Endothelial cell of umbilical vein (primary cell): ENCODE data around the gene CLPSL2. TPM values are rescaled to one million over a fixed set of nuclear protein-coding genes. Genes with fewer than 3 reads are reported as not detected.

Experiments
- BruUV-seq: library from RNA; stranded (reverse); fragments of 400-500 nt; replicated peaks from 2 replicates; lab custom pipeline; 2021; lab: Mats Ljungman, UMichigan
- CTCF ChIA-PET: fragments of 300-600, 350-600 bp; sonication (Branson Sonifier 250); formaldehyde crosslinking; loops from one replicate; lab custom pipeline; 2021; ENCODE audit warnings: antibody characterized with exemption, inconsistent platforms; lab: Charles Lee
- POLR2A ChIA-PET: fragments of 300-600, 350-600 bp; sonication (Branson Sonifier 250); formaldehyde crosslinking; loops from one replicate; lab custom pipeline; 2021; ENCODE audit warnings: antibody characterized with exemption, inconsistent platforms; lab: Charles Lee
- DNase-seq: peaks from one replicate; pipeline ENCODE4 v3.0.0-alpha.2; 2011; ENCODE audit warnings: low read depth, low spot score
- FAIRE-seq: peaks from 2 replicates; lab custom pipeline; 2011; peaks lifted over from hg19 to GRCh38; lab: Jason Lieb, UNC
- H2AFZ ChIP-seq: 2 replicates; pipeline ENCODE4 v1.6.0; 2012; ENCODE audit warnings: low read depth, low read length, control low read depth, inconsistent platforms
- H3K27ac ChIP-seq: 2 replicates; pipeline ENCODE4 v1.5.1; 2011; ENCODE audit warnings: low read depth, mild to moderate bottlenecking, control low read depth, low read length, moderate library complexity; ENCODE audit not compliant: insufficient read depth
- H3K27me3 ChIP-seq, 2 experiments: 2 replicates each; pipeline versions ENCODE4 v1.6.0 to v1.6.1; 2011; ENCODE audit warnings: low read length in 2 of 2, mixed read lengths in 1 of 2; ENCODE audit not compliant: control insufficient read depth in 2 of 2, insufficient read depth in 2 of 2
- H3K36me3 ChIP-seq, 2 experiments: 2 replicates in 1 of 2; 3 replicates in 1 of 2; pipeline ENCODE4 v1.5.1; 2011; ENCODE audit warnings: low read length in 2 of 2, mild to moderate bottlenecking in 1 of 2, moderate library complexity in 1 of 2; ENCODE audit not compliant: control insufficient read depth in 2 of 2, insufficient read depth in 2 of 2; ENCODE audit errors: extremely low read depth in 1 of 2
- H3K4me1 ChIP-seq: 3 replicates; pipeline ENCODE4 v1.5.1; 2011; ENCODE audit warnings: mild to moderate bottlenecking, low read length; ENCODE audit not compliant: control insufficient read depth, insufficient read depth; ENCODE audit errors: extremely low read depth
- H3K4me2 ChIP-seq: 2 replicates; pipeline ENCODE4 v1.6.1; 2011; ENCODE audit warnings: low read length, control low read depth, mixed read lengths; ENCODE audit not compliant: insufficient read depth
- H3K4me3 ChIP-seq, 3 experiments: fragments of 200-600 bp in 1 of 3; sonication (generic), shearing (Covaris generic) in 1 of 3; replicated peaks in 1 of 3; 2 replicates each; pipeline ENCODE4 v1.5.1; 2011 to 2016; ENCODE audit warnings: control low read depth in 3 of 3, low read length in 3 of 3, mild to moderate bottlenecking in 2 of 3, inconsistent platforms in 1 of 3, low read depth in 1 of 3, moderate library complexity in 1 of 3; ENCODE audit not compliant: insufficient read depth in 1 of 3
- H3K79me2 ChIP-seq: 2 replicates; pipeline ENCODE4 v1.6.0; 2012; ENCODE audit warnings: low read length, inconsistent platforms; ENCODE audit not compliant: control insufficient read depth, insufficient read depth
- H3K9ac ChIP-seq: replicated peaks from 2 replicates; pipeline ENCODE3; 2011; ENCODE audit warnings: low read length, control low read depth; ENCODE audit not compliant: insufficient read depth; ENCODE audit errors: extremely low read depth
- H3K9me1 ChIP-seq: replicated peaks from 3 replicates; pipeline ENCODE4 v1.6.0; 2011; ENCODE audit warnings: mild to moderate bottlenecking, low read length; ENCODE audit not compliant: control insufficient read depth, insufficient read depth; ENCODE audit errors: extremely low read depth
- H3K9me3 ChIP-seq: replicated peaks from 2 replicates; pipeline ENCODE4 v1.5.1; 2012; ENCODE audit warnings: low read length, inconsistent platforms; ENCODE audit not compliant: control insufficient read depth, insufficient read depth
- H4K20me1 ChIP-seq: replicated peaks from 2 replicates; pipeline ENCODE3; 2011; ENCODE audit warnings: mild to moderate bottlenecking, low read length; ENCODE audit not compliant: control insufficient read depth, insufficient read depth; ENCODE audit errors: extremely low read depth
- CTCF ChIP-seq, 2 donors: IDR thresholded peaks; 1 replicate in 1 of 2; 2 replicates in 1 of 2; pipeline ENCODE4 v1.5.1; 2011; ENCODE audit warnings: low read length in 2 of 2, mild to moderate bottlenecking in 2 of 2, moderate library complexity in 2 of 2, control low read depth in 1 of 2, inconsistent platforms in 1 of 2, low read depth in 1 of 2; ENCODE audit not compliant: insufficient read depth in 1 of 2; ENCODE audit errors: extremely low read depth in 1 of 2
- EZH2 ChIP-seq: IDR thresholded peaks from 2 replicates; pipeline ENCODE4 v1.6.1; 2012; ENCODE audit warnings: borderline replicate concordance, low read depth, mild to moderate bottlenecking, moderate library complexity, low read length, inconsistent platforms; ENCODE audit not compliant: severe bottlenecking
- FOS ChIP-seq: IDR thresholded peaks from 2 replicates; pipeline ENCODE4 v1.6.1; 2011; ENCODE audit warnings: mild to moderate bottlenecking, low read length, moderate library complexity, borderline replicate concordance; ENCODE audit not compliant: insufficient read depth
- GATA2 ChIP-seq: IDR thresholded peaks from 2 replicates; pipeline ENCODE4 v1.7.0; 2011; ENCODE audit warnings: low read depth, mild to moderate bottlenecking, moderate library complexity, mixed read lengths, low read length; ENCODE audit not compliant: insufficient read length, insufficient read depth
- JUN ChIP-seq: IDR thresholded peaks from 2 replicates; pipeline ENCODE4 v1.6.1; 2011; ENCODE audit warnings: borderline replicate concordance, low read depth; ENCODE audit not compliant: insufficient read length, insufficient read depth
- MAX ChIP-seq: IDR thresholded peaks from 2 replicates; pipeline ENCODE4 v1.6.1; 2011; ENCODE audit not compliant: insufficient read depth, insufficient read length
- MYC ChIP-seq: IDR thresholded peaks from one replicate; pipeline ENCODE4 v1.6.1; 2011; ENCODE audit warnings: mild to moderate bottlenecking, low read depth, low read length
- POLR2A ChIP-seq: IDR thresholded peaks from 2 replicates; pipeline ENCODE4 v1.6.1; 2012; ENCODE audit warnings: low read depth, mild to moderate bottlenecking, control low read depth, low read length
- POLR2AphosphoS5 ChIP-seq: IDR thresholded peaks from 2 replicates; pipeline ENCODE4 v1.6.1; 2012; ENCODE audit warnings: low read depth, mild to moderate bottlenecking, control low read depth, low read length, moderate library complexity; ENCODE audit not compliant: insufficient read depth
- dilution Hi-C: fragments of 300-500 bp; cut with MboI; formaldehyde crosslinking; loops from one replicate; pipeline ENCODE4 v1.15.0; 2019; ENCODE audit warnings: low sequenced_read_pairs; ENCODE audit not compliant: extremely low pct_ligation_motif_present
- intact Hi-C: fragments of 100-400 bp; cut with micrococcal nuclease; formaldehyde crosslinking; loops from one replicate; pipeline ENCODE4 v1.10.0; 2022
- polyA plus RNA-seq, 4 experiments: library from polyadenylated mRNA; depleted of rRNA in 3 of 4; stranded (reverse) in 3 of 4; unstranded in 1 of 4; fragments of >200 nt; gene quantifications; 2 replicates each; pipeline versions ENCODE4 v1.2.1 to v1.2.3, GENCODE V29; 2011 to 2012; ENCODE audit warnings: missing spikeins in 1 of 4
- total RNA-seq: library from RNA; stranded (reverse); gene quantifications from 2 replicates; pipeline ENCODE4 v1.2.3, GENCODE V29; 2021

CLPSL2 gene
- total and polyA plus RNA-seq, 2 donors (not counting 3 experiments of a cell fraction or from before 2014, with no cell fraction given), result not detected

GRCh38 chr6:35780719-35781118, 4.3 kb downstream of the CLPSL2 start, which contains the start of gene CLPSL1:
TSS of gene CLPSL1 (plus strand) at chr6:35781019. CDS start at chr6:35781111, 92 bp downstream.
- POLR2A ChIA-PET, result no interaction called here
- Histone ChIP-seq H3K27ac (no peak within 1 kb of the TSS), H3K4me2 (no peak within 1 kb of the TSS), H3K4me1 (peaks cover 3% of the 10 kb centered on the region), H3K9ac (no peak within 1 kb of the TSS), H3K4me3 (no peak within 1 kb of the TSS), H3K36me3 (no peaks in the 10 kb centered on the region), H2AFZ (no peak within 1 kb of the TSS), H3K79me2 (no peaks in the 10 kb centered on the region), H3K27me3 (peaks cover 2% of the 10 kb centered on the region in 2 experiments), H3K9me3 (no peaks in the 10 kb centered on the region), H3K9me1 (no peaks in the 10 kb centered on the region), H4K20me1 (no peaks in the 10 kb centered on the region)
- CTCF ChIA-PET, result no interaction called here
- TF ChIP-seq JUN, result no peak
- TF ChIP-seq FOS, result no peak
- TF ChIP-seq CTCF (IDR thresholded peaks at IDR 0.05; ENCODE audit: extremely low read depth in 1 of 2, insufficient read depth in 1 of 2, low read depth in 1 of 2, low read length in 2 of 2), result no peak
- TF ChIP-seq EZH2, result no peak
- no peak for TF ChIP-seq MYC
- TF ChIP-seq GATA2, result no peak
- TF ChIP-seq POLR2A, result no peak
- TF ChIP-seq MAX, result no peak
- TF ChIP-seq POLR2AphosphoS5, result no peak
- intact Hi-C loops (no loop called here), dilution Hi-C loops (no loop called here)
- no TSS peak for BruUV-seq
- DNase-seq (no peak), FAIRE-seq (no peak)
